ENCODE data around the gene EIF2AK2.
A peak's percentile ranks its signal among the peaks of the same experiment; 100 is the strongest.

EIF2AK2 gene

GRCh38 chr2:37190290-37190689 is 33.5 kb upstream of the EIF2AK2 start:
- H3K4ac ChIP-seq (ENCODE audit: low read depth in 1 of 2, low read length in 2 of 2): no peak overlapping the region
- H3K27me3 ChIP-seq (ENCODE audit: control insufficient read depth in 1 of 2, insufficient read depth in 1 of 2, low read length in 2 of 2): no peaks in the 10 kb centered on the region
- no peak overlapping the region for H3K18ac ChIP-seq (ENCODE audit: low read depth in 1 of 2, low read length in 2 of 2)
- no peak overlapping the region for H2BK15ac ChIP-seq (ENCODE audit: low read depth, poor library complexity, severe bottlenecking)
- H2BK12ac ChIP-seq (ENCODE audit: low read length in 2 of 2): no peak overlapping the region
- no peak overlapping the region for H2BK5ac ChIP-seq (ENCODE audit: low read depth, low read length, poor library complexity, severe bottlenecking)
- H3K9me3 ChIP-seq (ENCODE audit: control insufficient read depth, low read length): no peaks in the 10 kb centered on the region
- H3K23ac ChIP-seq (ENCODE audit: low read length in 2 of 2): no peak overlapping the region
- no peak for DNase-seq
- H3K4me2 ChIP-seq (ENCODE audit: low read length, poor library complexity, severe bottlenecking): no peak overlapping the region
- H4K91ac ChIP-seq (ENCODE audit: low read length): no peak overlapping the region
- H4K8ac ChIP-seq (ENCODE audit: low read length): no peak overlapping the region
- H3K4me1 ChIP-seq (ENCODE audit: control insufficient read depth, insufficient read depth, low read depth, low read length): peaks cover 9% of the 10 kb centered on the region
- 91% methylated on average over 4 of the region's 4 CpGs for WGBS
- no peak overlapping the region for H2AFZ ChIP-seq (ENCODE audit: low read depth, low read length)
- H3K9ac ChIP-seq (ENCODE audit: low read length): no peak overlapping the region
- no peak overlapping the region for H3K27ac ChIP-seq (ENCODE audit: low read length, poor library complexity, severe bottlenecking)
- no peak overlapping the region for H3K14ac ChIP-seq (ENCODE audit: low read length in 2 of 2)
- H2AK5ac ChIP-seq (ENCODE audit: low read length, severe bottlenecking): no peak overlapping the region
- H3K79me1 ChIP-seq (replicated peaks; ENCODE audit: low read length, poor library complexity, severe bottlenecking): no peaks in the 10 kb centered on the region
- H3K36me3 ChIP-seq (ENCODE audit: control insufficient read depth in 1 of 2, insufficient read depth in 2 of 2, low read depth in 1 of 2, low read length in 2 of 2): no peaks in the 10 kb centered on the region
- H2BK120ac ChIP-seq (ENCODE audit: low read depth, low read length): no peak overlapping the region
- no peak overlapping the region for H3K4me3 ChIP-seq (ENCODE audit: insufficient read depth in 1 of 2, low read depth in 1 of 2, low read length in 2 of 2)

GRCh38 chr2:37189452-37190153 is 32.8 kb upstream of the EIF2AK2 start:
- Histone ChIP-seq H3K23ac (ENCODE audit: low read length in 2 of 2) (no peak overlapping the region), H3K4me2 (ENCODE audit: low read length, poor library complexity, severe bottlenecking) (no peak overlapping the region), H2BK15ac (ENCODE audit: low read depth, poor library complexity, severe bottlenecking) (no peak overlapping the region), H2AFZ (ENCODE audit: low read depth, low read length) (no peak overlapping the region), H4K8ac (ENCODE audit: low read length) (peak overlapping the region; percentile 59), H3K27me3 (ENCODE audit: control insufficient read depth in 1 of 2, insufficient read depth in 1 of 2, low read length in 2 of 2) (no peaks in the 10 kb centered on the region), H3K79me1 (replicated peaks; ENCODE audit: low read length, poor library complexity, severe bottlenecking) (no peaks in the 10 kb centered on the region), H3K4ac (ENCODE audit: low read depth in 1 of 2, low read length in 2 of 2) (peak overlapping the region in 1 of 2 experiments; percentile 35), H3K9ac (ENCODE audit: low read length) (peak overlapping the region; percentile 18), H3K4me1 (ENCODE audit: control insufficient read depth, insufficient read depth, low read depth, low read length) (peaks cover 9% of the 10 kb centered on the region), H3K4me3 (ENCODE audit: insufficient read depth in 1 of 2, low read depth in 1 of 2, low read length in 2 of 2) (no peak overlapping the region), H3K14ac (ENCODE audit: low read length in 2 of 2) (no peak overlapping the region), H3K18ac (ENCODE audit: low read depth in 1 of 2, low read length in 2 of 2) (peak overlapping the region; percentile 7 to 9), H3K9me3 (ENCODE audit: control insufficient read depth, low read length) (no peaks in the 10 kb centered on the region), H4K91ac (ENCODE audit: low read length) (peak overlapping the region; percentile 58), H2AK5ac (ENCODE audit: low read length, severe bottlenecking) (no peak overlapping the region), H2BK120ac (ENCODE audit: low read depth, low read length) (no peak overlapping the region), H3K27ac (ENCODE audit: low read length, poor library complexity, severe bottlenecking) (peak overlapping the region; percentile 38), H3K36me3 (ENCODE audit: control insufficient read depth in 1 of 2, insufficient read depth in 2 of 2, low read depth in 1 of 2, low read length in 2 of 2) (no peaks in the 10 kb centered on the region), H2BK5ac (ENCODE audit: low read depth, low read length, poor library complexity, severe bottlenecking) (no peak overlapping the region), H2BK12ac (ENCODE audit: low read length in 2 of 2) (peak overlapping the region in 1 of 2 experiments; percentile 21)
- 76% methylated on average over 5 of the region's 6 CpGs for WGBS
- peak; percentile 83 for DNase-seq

GRCh38 chr2:37188570-37188969 is 31.8 kb upstream of the EIF2AK2 start, which contains the start of gene SULT6B1:
SULT6B1 (minus strand) TSS chr2:37188670; CDS start chr2:37188640, 30 bp downstream.
- no peak within 1 kb of the TSS for H3K4me2 ChIP-seq (ENCODE audit: low read length, poor library complexity, severe bottlenecking)
- H3K4me3 ChIP-seq (ENCODE audit: insufficient read depth in 1 of 2, low read depth in 1 of 2, low read length in 2 of 2): no peak within 1 kb of the TSS
- H3K18ac ChIP-seq (ENCODE audit: low read depth in 1 of 2, low read length in 2 of 2): peak within 1 kb of the TSS in 1 of 2 experiments; percentile 7
- H2AFZ ChIP-seq (ENCODE audit: low read depth, low read length): no peak within 1 kb of the TSS
- peak within 1 kb of the TSS; percentile 18 for H3K9ac ChIP-seq (ENCODE audit: low read length)
- no peak within 1 kb of the TSS for H2BK15ac ChIP-seq (ENCODE audit: low read depth, poor library complexity, severe bottlenecking)
- H2BK120ac ChIP-seq (ENCODE audit: low read depth, low read length): no peak within 1 kb of the TSS
- H3K4ac ChIP-seq (ENCODE audit: low read depth in 1 of 2, low read length in 2 of 2): peak within 1 kb of the TSS in 1 of 2 experiments; percentile 35
- H3K36me3 ChIP-seq (ENCODE audit: control insufficient read depth in 1 of 2, insufficient read depth in 2 of 2, low read depth in 1 of 2, low read length in 2 of 2): no peaks in the 10 kb centered on the region
- H2BK5ac ChIP-seq (ENCODE audit: low read depth, low read length, poor library complexity, severe bottlenecking): no peak within 1 kb of the TSS
- no peaks in the 10 kb centered on the region for H3K27me3 ChIP-seq (ENCODE audit: control insufficient read depth in 1 of 2, insufficient read depth in 1 of 2, low read length in 2 of 2)
- peak within 1 kb of the TSS; percentile 38 for H3K27ac ChIP-seq (ENCODE audit: low read length, poor library complexity, severe bottlenecking)
- H3K23ac ChIP-seq (ENCODE audit: low read length in 2 of 2): no peak within 1 kb of the TSS
- H2AK5ac ChIP-seq (ENCODE audit: low read length, severe bottlenecking): no peak within 1 kb of the TSS
- H3K14ac ChIP-seq (ENCODE audit: low read length in 2 of 2): no peak within 1 kb of the TSS
- no peak for DNase-seq
- no peaks in the 10 kb centered on the region for H3K79me1 ChIP-seq (replicated peaks; ENCODE audit: low read length, poor library complexity, severe bottlenecking)
- peaks cover 9% of the 10 kb centered on the region for H3K4me1 ChIP-seq (ENCODE audit: control insufficient read depth, insufficient read depth, low read depth, low read length)
- peak within 1 kb of the TSS; percentile 59 for H4K8ac ChIP-seq (ENCODE audit: low read length)
- H2BK12ac ChIP-seq (ENCODE audit: low read length in 2 of 2): peak within 1 kb of the TSS in 1 of 2 experiments; percentile 21
- peak within 1 kb of the TSS; percentile 9 for H4K91ac ChIP-seq (ENCODE audit: low read length)
- 100% methylated on average over 1 of the region's 2 CpGs for WGBS
- H3K9me3 ChIP-seq (ENCODE audit: control insufficient read depth, low read length): no peaks in the 10 kb centered on the region

GRCh38 chr2:37181726-37182684 is 25.2 kb upstream of the EIF2AK2 start:
- no peak overlapping the region for H2AK5ac ChIP-seq (ENCODE audit: low read length, severe bottlenecking)
- no peak overlapping the region for H2BK5ac ChIP-seq (ENCODE audit: low read depth, low read length, poor library complexity, severe bottlenecking)
- no peaks in the 10 kb centered on the region for H3K9me3 ChIP-seq (ENCODE audit: control insufficient read depth, low read length)
- peak; percentile 85 for DNase-seq
- no peak overlapping the region for H2BK12ac ChIP-seq (ENCODE audit: low read length in 2 of 2)
- no peak overlapping the region for H3K4ac ChIP-seq (ENCODE audit: low read depth in 1 of 2, low read length in 2 of 2)
- H4K91ac ChIP-seq (ENCODE audit: low read length): no peak overlapping the region
- H2BK15ac ChIP-seq (ENCODE audit: low read depth, poor library complexity, severe bottlenecking): no peak overlapping the region
- no peak overlapping the region for H4K8ac ChIP-seq (ENCODE audit: low read length)
- H2AFZ ChIP-seq (ENCODE audit: low read depth, low read length): no peak overlapping the region
- H3K27me3 ChIP-seq (ENCODE audit: control insufficient read depth in 1 of 2, insufficient read depth in 1 of 2, low read length in 2 of 2): no peaks in the 10 kb centered on the region
- H3K4me2 ChIP-seq (ENCODE audit: low read length, poor library complexity, severe bottlenecking): no peak overlapping the region
- H2BK120ac ChIP-seq (ENCODE audit: low read depth, low read length): no peak overlapping the region
- H3K14ac ChIP-seq (ENCODE audit: low read length in 2 of 2): no peak overlapping the region
- 51% methylated on average over 11 of the region's 17 CpGs for WGBS
- H3K4me1 ChIP-seq (ENCODE audit: control insufficient read depth, insufficient read depth, low read depth, low read length): no peaks in the 10 kb centered on the region
- H3K23ac ChIP-seq (ENCODE audit: low read length in 2 of 2): no peak overlapping the region
- H3K18ac ChIP-seq (ENCODE audit: low read depth in 1 of 2, low read length in 2 of 2): no peak overlapping the region
- no peaks in the 10 kb centered on the region for H3K36me3 ChIP-seq (ENCODE audit: control insufficient read depth in 1 of 2, insufficient read depth in 2 of 2, low read depth in 1 of 2, low read length in 2 of 2)
- no peak overlapping the region for H3K4me3 ChIP-seq (ENCODE audit: insufficient read depth in 1 of 2, low read depth in 1 of 2, low read length in 2 of 2)
- no peak overlapping the region for H3K9ac ChIP-seq (ENCODE audit: low read length)
- H3K27ac ChIP-seq (ENCODE audit: low read length, poor library complexity, severe bottlenecking): no peak overlapping the region
- H3K79me1 ChIP-seq (replicated peaks; ENCODE audit: low read length, poor library complexity, severe bottlenecking): no peaks in the 10 kb centered on the region

All from mesenchymal stem cell (in vitro differentiated cells and primary cell).